Measurements from ENCODE around the gene FAM13C.

DNA sequence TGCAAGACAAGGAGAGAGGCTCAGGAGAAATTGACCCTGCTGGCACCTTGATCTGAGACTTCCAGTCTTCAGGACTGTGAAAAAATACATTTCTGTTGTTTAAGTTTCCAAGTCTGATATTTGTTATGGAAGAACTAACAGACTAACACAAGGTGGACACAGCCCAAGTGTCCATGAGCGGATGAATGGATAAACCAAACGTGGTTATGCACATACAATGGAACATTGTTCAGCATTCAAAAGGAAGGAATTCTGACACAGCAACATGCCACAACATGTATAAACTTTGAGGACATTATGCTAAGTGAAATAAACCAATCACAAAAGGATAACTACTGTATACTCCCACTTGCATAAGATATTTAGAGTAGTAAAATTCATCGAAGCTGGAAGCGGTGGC lies 76.5 kb downstream of the FAM13C start:
- TF ChIP-seq POLR2AphosphoS5 (IDR thresholded peaks at IDR 0.05; ENCODE audit: low read depth, low read length) = no peak
- TF ChIP-seq POLR2A (IDR thresholded peaks at IDR 0.05; ENCODE audit: low read depth, low read length) = no peak
- TF ChIP-seq TAF1 (IDR thresholded peaks at IDR 0.05; ENCODE audit: low read depth, low read length) = no peak
- no peak for TF ChIP-seq POU2F2 (IDR thresholded peaks at IDR 0.05; ENCODE audit: low read depth, low read length)
- no peak for TF ChIP-seq SPI1 (IDR thresholded peaks at IDR 0.05; ENCODE audit: low read depth, low read length)
- no peak for TF ChIP-seq PAX5 (IDR thresholded peaks at IDR 0.05; ENCODE audit: insufficient read depth, low read length, severe bottlenecking)

Measured in GM12891 (cell line).